ENCODE results near the gene SLC26A1. TPM values are rescaled to one million over a fixed set of nuclear protein-coding genes. Genes with fewer than 3 reads are reported as not detected.

SLC26A1 gene
- under 0.01 and 0.09 TPM in 2 replicates for total RNA-seq

DNA sequence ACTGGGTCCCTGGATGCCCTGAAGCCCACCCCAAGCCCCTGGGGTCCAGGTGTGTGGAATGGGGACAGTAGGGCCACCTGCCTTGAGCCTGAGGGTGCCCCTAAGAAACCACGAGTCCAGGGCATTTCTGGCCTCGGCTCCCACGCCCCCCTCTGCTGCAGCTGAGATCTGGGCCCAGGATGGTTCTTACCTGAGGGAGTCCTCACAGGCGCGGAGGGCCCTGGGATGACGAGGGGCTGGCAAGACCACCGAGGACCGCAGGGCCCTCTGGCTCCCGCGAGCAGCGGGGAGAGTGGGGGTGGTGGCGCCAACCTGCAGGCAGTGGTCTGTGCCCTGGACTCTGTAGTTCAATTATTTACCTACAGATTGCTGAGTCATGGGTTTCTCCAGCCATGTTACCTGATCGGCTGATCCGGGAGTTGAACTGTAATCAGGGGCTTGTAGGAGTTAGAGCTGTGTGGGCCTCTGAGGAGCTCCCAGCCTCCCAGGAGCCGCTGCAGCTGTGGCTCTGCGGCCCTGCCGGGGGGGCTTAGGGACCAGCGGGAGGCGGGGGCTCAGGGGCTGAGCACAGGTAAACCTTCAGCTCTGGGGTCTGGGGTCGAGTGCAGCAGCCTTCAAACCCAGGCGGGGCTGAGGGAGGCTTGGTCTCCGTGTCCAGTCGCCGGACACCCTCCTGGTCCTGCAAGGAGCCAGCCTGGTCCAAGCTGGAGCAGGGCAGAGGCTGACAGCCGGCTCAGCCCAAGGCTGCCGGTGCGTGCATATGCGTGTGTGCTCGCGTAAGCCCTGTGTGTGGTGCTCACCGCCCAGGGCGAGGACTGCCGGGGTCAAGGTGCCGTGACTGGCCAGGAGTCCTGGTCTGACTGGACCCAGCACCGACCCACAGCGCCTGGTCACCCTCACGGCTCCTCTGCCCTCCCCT lies at the start of gene SLC26A1:
Gene SLC26A1, minus strand, starts transcription at position 294 of the 919 bp plus-strand sequence. CDS start 1,701 bp downstream, outside the sequence.

DNA sequence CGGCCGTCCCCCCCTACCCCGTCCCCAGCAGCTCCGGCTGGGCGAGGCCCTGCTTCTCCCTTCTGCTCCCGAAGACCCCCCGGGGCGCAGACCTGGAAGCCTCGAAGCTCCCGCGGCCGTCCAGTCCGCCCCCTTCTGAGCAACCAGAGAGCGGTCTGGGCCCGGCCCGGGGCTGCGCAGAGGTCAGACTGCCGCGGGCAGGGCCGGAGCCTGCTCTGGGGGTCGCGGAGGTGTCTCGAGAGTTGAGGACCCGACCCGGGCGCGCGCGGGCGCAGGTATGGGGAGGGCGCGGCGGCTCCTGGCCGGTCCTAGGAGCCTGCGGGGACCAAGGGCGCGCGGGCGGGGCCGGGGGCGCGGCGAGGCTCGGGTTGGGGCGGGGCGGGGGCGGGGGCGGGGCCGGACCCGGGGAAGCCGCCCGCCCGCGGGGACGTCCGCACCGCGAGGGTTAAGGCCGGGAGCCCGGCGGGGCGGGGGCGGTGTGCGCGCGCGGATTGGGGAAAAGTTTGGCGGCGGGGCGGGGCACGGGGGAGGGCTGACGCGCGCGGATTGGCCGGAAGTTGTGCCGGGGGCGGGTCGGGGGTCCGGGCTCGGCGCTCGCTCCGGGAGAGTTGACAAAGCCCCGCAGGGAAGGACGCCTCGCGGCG lies 17.9 kb upstream of the SLC26A1 start, which contains the start of gene FGFRL1:
Gene FGFRL1, plus strand, starts transcription at position 605 of the 644 bp plus-strand sequence. CDS start 860 bp downstream, outside the sequence.

DNA sequence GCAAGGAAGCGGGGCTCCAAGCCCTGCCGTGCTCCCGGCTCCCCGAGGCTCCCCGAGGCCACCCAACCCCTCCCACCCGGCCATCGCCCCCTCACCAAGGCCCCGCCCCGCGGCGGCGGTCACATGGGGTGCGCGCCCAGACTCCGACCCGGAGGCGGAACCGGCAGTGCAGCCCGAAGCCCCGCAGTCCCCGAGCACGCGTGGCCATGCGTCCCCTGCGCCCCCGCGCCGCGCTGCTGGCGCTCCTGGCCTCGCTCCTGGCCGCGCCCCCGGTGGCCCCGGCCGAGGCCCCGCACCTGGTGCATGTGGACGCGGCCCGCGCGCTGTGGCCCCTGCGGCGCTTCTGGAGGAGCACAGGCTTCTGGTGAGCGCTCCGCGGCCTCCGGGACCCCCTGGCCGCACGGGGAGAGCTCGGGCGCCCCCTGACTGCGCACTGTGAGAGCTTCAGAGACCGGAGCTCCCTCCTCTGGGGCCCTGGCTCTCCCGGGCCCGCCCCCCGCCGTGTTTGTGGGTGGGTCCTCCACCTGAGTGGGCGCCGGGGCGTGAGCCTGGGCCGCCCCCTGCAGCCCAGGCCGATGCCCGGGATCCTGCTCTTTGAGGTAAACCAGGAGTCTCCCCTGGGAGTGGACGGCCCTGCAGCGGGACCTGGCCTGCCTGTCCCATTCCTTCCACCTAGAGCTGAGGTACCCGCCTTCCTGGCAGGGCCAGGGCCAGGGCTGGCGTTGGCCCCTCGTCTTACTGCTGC lies 6.2 kb downstream of the SLC26A1 start, which contains the start of gene IDUA:
Gene IDUA, plus strand, starts transcription at position 166 of the 745 bp plus-strand sequence. Its CDS starts 41 bp downstream, at position 207.

DNA sequence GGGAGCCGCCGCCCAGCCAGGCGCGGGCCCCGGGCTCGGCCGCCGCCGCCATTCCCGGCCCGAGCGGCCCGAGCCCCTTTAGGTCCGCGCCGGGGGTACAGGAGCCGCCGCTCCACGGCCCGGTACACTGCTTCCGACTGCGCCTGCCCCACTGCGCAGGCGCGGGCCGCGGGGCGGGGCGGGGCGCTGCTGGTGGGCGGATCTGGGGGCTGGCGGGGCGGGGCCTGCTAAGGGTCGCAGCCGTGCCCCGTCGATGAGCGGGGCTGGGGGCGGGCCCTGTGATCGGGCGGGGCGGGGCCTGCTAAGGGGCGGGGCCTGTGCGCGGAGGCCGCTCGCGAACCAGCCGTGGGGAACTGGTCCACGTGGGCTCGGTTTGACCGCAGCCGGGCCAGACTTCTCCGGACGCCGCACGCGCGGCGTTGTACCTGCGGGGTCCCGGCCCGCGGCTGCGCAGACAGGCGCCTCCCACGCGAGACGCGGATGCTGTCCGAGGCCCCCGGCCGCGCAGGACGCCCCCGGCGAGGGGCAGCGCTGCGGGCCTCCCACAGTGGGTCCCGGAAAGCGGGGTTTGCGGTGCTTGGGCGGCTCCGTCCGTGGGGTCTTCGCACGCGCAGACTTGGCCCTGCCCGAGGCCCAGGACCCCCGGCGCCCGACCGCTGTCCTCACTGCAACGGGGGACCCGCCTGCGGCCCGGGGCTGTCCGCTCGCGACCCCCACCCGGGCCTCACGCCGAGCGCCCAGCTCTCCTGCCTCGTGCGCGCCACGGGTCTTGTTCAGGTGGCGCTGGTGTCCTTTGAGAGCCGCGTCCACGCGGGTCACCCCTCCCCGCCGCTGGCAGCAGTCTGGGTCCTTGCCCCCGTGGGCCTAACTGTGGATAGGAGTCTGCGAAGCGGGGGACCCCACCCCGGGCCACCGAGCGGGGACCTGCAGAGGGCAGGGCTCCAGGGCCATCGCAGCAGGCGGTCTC lies 19.5 kb downstream of the SLC26A1 start, which contains the start of gene DGKQ:
Gene DGKQ, minus strand, starts transcription at position 139 of the 967 bp plus-strand sequence. Its CDS starts 87 bp downstream, at position 52.

Other genes with a start within 250 kb of the SLC26A1 start
- gene CPLX1, start 167.3 kb downstream of the SLC26A1 start, total RNA-seq, result not detected in 2 replicates
- 48.1 and 87.1 TPM in 2 replicates for gene GAK, start 61.1 kb downstream of the SLC26A1 start, total RNA-seq
- gene TMEM175, start 60.9 kb downstream of the SLC26A1 start, total RNA-seq, result 10.4 and 16.0 TPM in 2 replicates
- gene DGKQ, start 19.8 kb downstream of the SLC26A1 start, total RNA-seq, result 18.7 and 27.5 TPM in 2 replicates
- gene IDUA, start 6.4 kb downstream of the SLC26A1 start, total RNA-seq, result 28.2 and 29.4 TPM in 2 replicates
- gene FGFRL1, start 18.2 kb upstream of the SLC26A1 start, total RNA-seq, result 25.5 and 41.7 TPM in 2 replicates
- 0.92 and 1.8 TPM in 2 replicates for gene RNF212, start 120.2 kb upstream of the SLC26A1 start, total RNA-seq
- gene SPON2, start 179.2 kb upstream of the SLC26A1 start, total RNA-seq, result 55.5 and 911 TPM in 2 replicates